ENCODE data around the gene CACNA2D4.
"Not testable (repeated sequence)": the region's sequence is repeated elsewhere in the genome, so short reads cannot be mapped to it uniquely, and the experiment has no call there.

CACNA2D4 gene

DNA sequence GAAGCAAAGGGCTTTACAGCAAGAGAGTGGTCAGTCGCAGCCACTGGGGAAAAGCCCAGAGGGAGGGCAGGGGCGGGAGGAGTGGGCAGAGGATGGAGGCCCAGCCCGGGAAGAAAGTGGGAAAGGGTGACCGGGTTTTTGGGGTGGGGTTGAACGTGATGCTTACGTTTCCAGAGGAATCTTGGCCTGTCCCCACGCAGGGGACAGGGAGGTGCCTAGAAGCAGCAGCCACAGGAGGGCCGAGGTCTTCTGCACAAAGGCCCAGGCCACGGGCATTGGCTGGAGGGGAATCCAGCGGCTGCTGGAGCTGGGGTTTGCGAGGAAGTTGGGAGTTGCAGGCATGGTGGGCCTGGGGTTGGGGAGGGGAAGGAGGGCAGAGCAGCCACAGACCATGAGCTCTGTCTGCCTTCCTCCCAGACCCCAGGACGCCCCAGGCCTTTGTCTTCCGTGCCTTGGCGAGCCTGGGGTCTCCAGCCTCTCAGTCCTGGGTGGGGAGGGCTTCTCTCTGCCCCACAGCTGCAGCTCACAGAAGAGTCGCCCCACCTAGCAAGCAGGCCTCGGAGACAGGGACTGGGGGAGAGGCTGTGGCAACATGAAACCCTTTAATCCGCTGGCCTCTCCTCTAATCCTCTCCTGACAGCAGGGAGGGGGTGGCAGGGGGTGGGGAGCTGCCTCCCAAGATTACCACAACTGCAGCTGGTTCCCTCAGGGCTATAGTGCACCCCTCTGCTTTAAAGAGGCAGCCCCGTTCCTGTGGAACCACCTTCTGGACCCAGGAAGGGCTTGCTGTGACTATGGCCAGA is at the start of gene CACNA2D4:
Gene CACNA2D4 (minus strand): TSS at position 572 of the 803 bp plus-strand sequence. CDS start 179 bp downstream, at position 393.
- DNase-seq = no peak

- DNase-seq = no peak
These were observed 48.2 kb upstream of the CACNA2D4 start for GRCh38 chr12:1966561-1967226.

DNA sequence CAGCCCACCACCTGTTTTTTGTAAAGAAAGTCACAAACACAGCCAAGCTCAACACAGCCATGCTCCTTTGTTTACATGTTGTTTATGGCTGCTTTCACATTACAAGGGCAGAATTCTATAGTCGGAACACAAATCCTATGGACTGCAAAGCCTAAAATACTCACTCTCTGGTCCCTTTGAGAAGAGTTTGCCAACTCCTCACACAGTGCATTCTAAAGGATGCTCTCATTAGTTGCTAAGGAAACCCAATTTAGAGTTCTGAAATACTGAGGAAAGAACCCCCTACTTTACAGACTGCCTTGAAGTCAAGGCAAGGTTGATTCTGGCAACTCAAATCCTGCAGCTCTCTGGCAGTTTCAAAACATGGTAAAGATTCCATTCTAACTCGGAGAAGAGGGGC is 47.5 kb upstream of the CACNA2D4 start:
- DNase-seq = no peak

DNA sequence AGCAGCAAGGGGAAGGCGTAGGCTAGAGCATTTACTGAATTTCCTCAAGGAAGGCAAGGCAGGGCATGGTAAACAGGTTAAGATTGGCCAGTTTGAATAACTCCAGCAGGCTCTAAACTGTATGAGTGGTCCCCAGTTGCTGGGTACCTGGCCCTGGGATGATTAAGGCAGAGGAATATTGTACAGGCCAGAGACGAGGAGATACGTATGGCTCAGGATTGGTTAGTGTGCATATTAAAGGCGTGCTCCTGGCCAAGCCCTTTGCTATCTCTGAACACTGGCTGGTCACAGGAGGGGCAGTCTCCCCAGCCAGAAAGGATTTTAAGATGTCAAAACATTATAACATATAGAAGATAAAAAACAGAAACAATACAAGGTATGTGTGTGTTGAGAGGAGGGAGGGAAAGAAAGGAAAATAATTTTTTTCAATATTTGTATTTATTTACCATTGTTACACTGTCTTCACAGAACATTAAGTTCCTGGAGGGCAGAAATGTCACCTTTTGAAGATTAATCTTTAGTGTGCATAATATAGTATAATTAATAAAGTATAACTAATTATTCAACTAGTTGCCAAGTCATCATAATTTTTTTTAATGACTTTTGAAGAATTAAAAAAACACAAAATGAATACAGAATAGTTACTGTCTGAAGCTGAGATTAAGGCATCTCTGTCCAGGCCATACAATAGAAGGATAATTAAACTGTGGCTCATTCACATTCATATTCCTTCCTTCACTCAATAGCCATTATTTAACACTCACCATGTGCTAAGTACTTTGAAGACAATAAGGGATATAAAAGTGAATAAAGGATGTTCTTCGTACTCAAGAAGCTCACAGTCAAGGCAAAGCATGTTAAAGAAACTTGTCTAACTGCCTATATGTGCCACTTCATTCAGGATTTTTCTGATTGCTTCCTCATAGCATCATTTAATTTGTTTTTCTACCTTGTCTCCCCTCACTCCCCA is 43.9 kb upstream of the CACNA2D4 start:
- no peak for DNase-seq

GRCh38 chr12:1956716-1957115 is 38.3 kb upstream of the CACNA2D4 start:
- no peak for DNase-seq

- no peak for DNase-seq
These were observed 31.5 kb upstream of the CACNA2D4 start for GRCh38 chr12:1949771-1950470.

DNA sequence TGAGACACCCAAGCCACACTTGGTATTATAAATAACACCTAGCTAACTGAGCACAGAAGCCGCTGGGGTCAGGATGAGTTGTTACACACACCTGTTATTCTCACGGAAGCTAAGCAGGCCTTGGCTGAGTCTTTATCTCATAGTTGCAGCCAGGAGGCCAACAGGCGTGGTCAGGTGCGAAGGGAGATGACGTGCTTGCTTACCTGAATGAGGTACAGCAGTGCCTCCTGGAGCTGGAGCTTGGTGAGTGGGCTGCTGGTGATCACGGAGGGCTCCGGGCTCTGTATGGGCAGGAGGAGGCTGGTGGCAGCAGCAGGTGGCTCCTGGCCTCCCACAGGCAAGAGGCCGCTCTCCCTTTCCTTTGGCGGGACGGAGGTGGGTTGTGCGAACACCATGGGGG is 30.4 kb upstream of the CACNA2D4 start:
- DNase-seq = no peak

DNA sequence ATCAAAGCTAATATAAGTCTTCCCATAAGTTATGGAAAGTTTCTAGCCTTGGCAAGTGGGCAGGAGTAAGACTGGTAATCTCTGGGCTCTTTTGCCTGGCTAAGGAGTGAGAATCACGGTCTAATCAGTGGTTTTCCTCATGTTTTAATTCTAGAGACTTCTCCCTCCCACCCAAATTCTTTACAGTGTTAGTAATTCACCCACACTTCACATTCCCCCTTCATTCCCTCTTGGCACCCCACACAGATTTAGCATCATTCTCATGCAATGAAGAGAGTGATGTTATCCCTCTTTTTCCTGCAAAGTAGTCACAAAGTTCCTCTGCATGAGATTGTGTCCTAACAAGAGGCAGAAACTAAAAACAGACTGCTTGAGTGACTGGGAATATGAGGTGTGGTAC is 28.6 kb upstream of the CACNA2D4 start:
- no peak for DNase-seq

- DNase-seq = no peak
These were observed 27.8 kb upstream of the CACNA2D4 start for GRCh38 chr12:1946296-1946695.

- DNase-seq = not testable (repeated sequence)
These were observed 27.1 kb upstream of the CACNA2D4 start for GRCh38 chr12:1945502-1945901.

GRCh38 chr12:1939801-1940607 is 21.6 kb upstream of the CACNA2D4 start:
- DNase-seq = peak; percentile 91

GRCh38 chr12:1939331-1939730 is 20.9 kb upstream of the CACNA2D4 start:
- DNase-seq = no peak

GRCh38 chr12:1937481-1938224 is 19.2 kb upstream of the CACNA2D4 start:
- DNase-seq = no peak

DNA sequence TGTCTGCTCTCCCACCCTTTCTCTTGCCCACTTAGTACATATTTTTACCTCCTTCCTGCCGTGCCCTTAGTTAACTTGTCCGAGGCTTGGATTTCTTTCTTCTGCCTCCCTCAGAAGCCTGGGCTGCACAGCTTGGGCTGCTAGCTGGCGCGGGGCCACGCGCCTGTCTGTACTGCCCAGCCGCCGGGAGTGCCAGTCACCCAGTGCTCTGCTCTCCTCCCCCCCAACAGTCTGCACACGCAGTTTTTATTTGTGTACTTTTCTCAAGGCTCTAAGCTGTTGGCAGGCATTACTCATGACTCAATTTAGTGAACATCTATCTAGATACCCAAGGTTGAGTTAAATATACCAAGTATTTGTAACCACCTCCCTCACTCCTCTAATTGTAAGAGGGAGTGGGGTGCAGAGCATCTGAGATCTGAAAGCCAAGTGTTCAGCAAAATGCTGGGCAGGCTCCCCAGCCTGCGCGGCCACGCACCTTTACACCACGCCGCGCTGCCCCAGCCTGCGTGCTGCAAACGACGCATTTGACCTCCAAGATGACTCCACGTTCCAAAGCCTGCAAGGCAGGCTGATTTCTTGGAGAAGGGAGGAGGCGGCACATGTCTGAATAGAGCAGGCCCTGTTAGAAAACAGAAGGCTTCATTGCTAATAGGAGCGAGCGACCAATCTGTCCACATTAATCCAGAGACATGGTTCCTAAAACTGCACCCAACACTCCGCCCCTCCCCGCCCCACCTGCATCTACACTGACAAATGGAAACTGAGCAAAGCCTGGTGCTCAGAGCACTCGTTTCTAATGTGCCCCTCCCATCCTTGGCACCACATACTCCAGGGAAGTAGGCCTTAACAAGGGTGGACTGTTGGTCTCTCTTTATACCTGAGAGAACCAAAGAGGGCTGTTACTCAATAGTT is 18.2 kb upstream of the CACNA2D4 start:
- DNase-seq = no peak

DNA sequence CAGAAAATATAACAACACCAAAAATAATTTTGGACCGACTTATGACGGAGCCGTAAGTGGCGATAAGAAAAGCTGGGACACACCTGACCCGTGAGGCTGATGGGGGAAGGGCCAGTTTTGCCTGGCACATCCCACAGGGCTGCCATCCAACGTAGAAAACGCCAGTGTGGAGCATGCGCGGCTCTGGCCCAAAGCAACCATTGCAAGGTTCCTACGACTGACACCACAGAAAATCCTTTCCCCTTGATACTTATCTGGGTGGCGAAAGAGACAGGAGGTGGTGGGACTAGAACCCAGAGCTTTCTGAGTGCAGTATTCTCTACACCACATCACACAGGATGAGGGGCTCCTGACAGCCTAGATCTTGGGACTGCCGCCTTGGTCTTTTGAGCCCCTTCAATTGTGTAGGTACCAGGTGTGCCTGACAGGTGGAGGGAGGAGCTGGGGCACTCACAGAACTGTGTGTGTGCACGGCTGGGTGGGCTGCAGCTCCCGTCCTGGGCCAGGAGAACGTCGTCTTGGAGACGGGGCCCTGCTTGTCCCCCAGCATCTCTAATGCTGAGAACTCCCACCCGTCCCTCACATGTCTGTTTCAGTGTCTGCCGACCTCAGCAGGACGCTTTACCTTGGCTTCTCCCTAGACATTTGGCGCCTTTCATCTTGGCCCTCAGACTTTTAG is 17.4 kb upstream of the CACNA2D4 start:
- DNase-seq = no peak

- DNase-seq = no peak
These were observed 16.8 kb upstream of the CACNA2D4 start for GRCh38 chr12:1935242-1935641.

DNA sequence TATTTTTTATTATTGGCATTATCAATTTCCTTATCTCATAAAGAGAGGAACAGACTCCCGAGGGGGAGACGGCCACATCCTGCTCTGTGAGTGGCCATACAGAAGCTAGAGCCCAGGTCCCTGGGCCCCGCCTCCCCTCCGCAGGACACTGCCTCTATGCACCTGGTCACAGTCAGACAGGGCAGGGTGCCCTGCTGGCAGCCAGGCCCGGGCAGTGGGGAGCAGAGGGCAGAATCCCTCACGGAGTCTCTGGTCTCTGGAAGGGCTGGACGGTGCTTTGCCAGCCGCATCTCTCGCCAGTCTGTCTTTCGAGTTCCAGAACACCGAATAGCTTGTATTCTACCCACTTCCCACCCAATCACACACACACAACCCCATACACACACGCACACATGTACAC is 16.4 kb upstream of the CACNA2D4 start:
- no peak for DNase-seq

- DNase-seq = no peak
These were observed 15.6 kb upstream of the CACNA2D4 start for GRCh38 chr12:1934068-1934467.
